ENCODE results near the gene TXNRD2. TPM values are rescaled to one million over a fixed set of nuclear protein-coding genes. Genes with fewer than 3 reads are reported as not detected.

The TXNRD2 gene
- total RNA-seq, 1 experiment from 2014 or later, result 39.9 TPM

GRCh38 chr22:19958083-19959042, 16.7 kb upstream of the TXNRD2 start:
- DNase-seq (ENCODE audit: unreplicated experiment), result no peak
- Mint-ChIP-seq H3K4me3 (ENCODE audit: unreplicated experiment) (no peak overlapping the region), H3K36me3 (ENCODE audit: insufficient read depth, unreplicated experiment) (peaks cover 26% of the 10 kb centered on the region), H3K27me3 (ENCODE audit: insufficient read depth, unreplicated experiment) (no peaks in the 10 kb centered on the region), H3K4me1 (ENCODE audit: insufficient read depth, unreplicated experiment) (peaks cover 11% of the 10 kb centered on the region), H3K9me3 (ENCODE audit: unreplicated experiment) (no peaks in the 10 kb centered on the region), H3K27ac (ENCODE audit: low read depth, unreplicated experiment) (no peak overlapping the region)
- BruUV-seq (replicated peaks), result no TSS peak
- intact Hi-C loops (cut with micrococcal nuclease), result no loop called here
- POLR2A ChIA-PET, result interaction anchor here (0.6 to 0.7 kb wide), 2 partner anchors 11 to 103 kb away, joined by 3 read pairs; no protein-coding TSS in a partner anchor
- CTCF ChIA-PET, result interaction anchor here (0.6 to 1.0 kb wide), 4 partner anchors 10 to 466 kb away, joined by 3 read pairs; no protein-coding TSS in a partner anchor
- TF ChIP-seq CTCF (IDR thresholded peaks at IDR 0.05; ENCODE audit: unreplicated experiment), result no peak

GRCh38 chr22:19957445-19957844, 15.8 kb upstream of the TXNRD2 start:
- peaks cover 7% of the 10 kb centered on the region for H3K4me1 Mint-ChIP-seq (ENCODE audit: insufficient read depth, unreplicated experiment)
- H3K9me3 Mint-ChIP-seq (ENCODE audit: unreplicated experiment), result no peaks in the 10 kb centered on the region
- no peak for DNase-seq (ENCODE audit: unreplicated experiment)
- no peaks in the 10 kb centered on the region for H3K27me3 Mint-ChIP-seq (ENCODE audit: insufficient read depth, unreplicated experiment)
- ChIA-PET POLR2A (interaction anchor here (0.6 kb wide), 1 partner anchor 102 kb away, joined by 3 read pairs; no protein-coding TSS in a partner anchor), CTCF (interaction anchor here (1.0 kb wide), 1 partner anchor 9 kb away, joined by 3 read pairs; no protein-coding TSS in a partner anchor)
- H3K36me3 Mint-ChIP-seq (ENCODE audit: insufficient read depth, unreplicated experiment), result peaks cover 20% of the 10 kb centered on the region
- no TSS peak for BruUV-seq (replicated peaks)
- H3K27ac Mint-ChIP-seq (ENCODE audit: low read depth, unreplicated experiment), result no peak overlapping the region
- TF ChIP-seq CTCF (IDR thresholded peaks at IDR 0.05; ENCODE audit: unreplicated experiment), result no peak
- intact Hi-C loops (cut with micrococcal nuclease), result no loop called here
- H3K4me3 Mint-ChIP-seq (ENCODE audit: unreplicated experiment), result no peak overlapping the region

- Mint-ChIP-seq H3K9me3 (ENCODE audit: unreplicated experiment) (no peaks in the 10 kb centered on the region), H3K27me3 (ENCODE audit: insufficient read depth, unreplicated experiment) (no peaks in the 10 kb centered on the region), H3K4me1 (ENCODE audit: insufficient read depth, unreplicated experiment) (peaks cover 7% of the 10 kb centered on the region), H3K4me3 (ENCODE audit: unreplicated experiment) (no peak overlapping the region), H3K36me3 (ENCODE audit: insufficient read depth, unreplicated experiment) (peaks cover 22% of the 10 kb centered on the region), H3K27ac (ENCODE audit: low read depth, unreplicated experiment) (no peak overlapping the region)
- no peak for TF ChIP-seq CTCF (IDR thresholded peaks at IDR 0.05; ENCODE audit: unreplicated experiment)
- ChIA-PET POLR2A (interaction anchor here (0.6 to 0.8 kb wide), 3 partner anchors 22 to 174 kb away, joined by 3 to 5 read pairs (median 5); no protein-coding TSS in a partner anchor), CTCF (interaction anchor here (0.6 kb wide), 1 partner anchor 15 kb away, joined by 3 read pairs; no protein-coding TSS in a partner anchor)
- BruUV-seq (replicated peaks), result no TSS peak
- intact Hi-C loops (cut with micrococcal nuclease), result no loop called here
- DNase-seq (ENCODE audit: unreplicated experiment), result no peak
Measured at GRCh38 chr22:19955241-19956128, 13.9 kb upstream of the TXNRD2 start.
